HEK293T (cell line): ENCODE results near the gene PCDH10.

ENCODE experiments used
- CTCF ChIA-PET: fragments of 350-600 bp; formaldehyde crosslinking; extraction: SDS; loops from one replicate; lab custom pipeline; 2021; ENCODE audit warnings: antibody characterized with exemption, inconsistent platforms; lab: Yijun Ruan, JAX
- POLR2A ChIA-PET: fragments of 350-600 bp; formaldehyde crosslinking; extraction: SDS; loops from one replicate; lab custom pipeline; 2020; ENCODE audit warnings: antibody characterized with exemption, inconsistent platforms; lab: Yijun Ruan, JAX
- DNase-seq: peaks from one replicate; pipeline ENCODE4 v3.0.0; 2012; ENCODE audit warnings: mixed read lengths; ENCODE audit errors: extremely low spot score
- ARNT ChIP-seq: fragments of 450-650 bp; IDR thresholded peaks from 2 replicates; pipeline ENCODE4 v1.6.1; 2017; ENCODE audit warnings: mild to moderate bottlenecking
- BHLHE40 ChIP-seq: fragments of 450-650 bp; IDR thresholded peaks from 2 replicates; pipeline ENCODE4 v1.6.1; 2016; ENCODE audit warnings: mild to moderate bottlenecking, moderate library complexity, borderline replicate concordance
- CTBP1 ChIP-seq: fragments of 450-650 bp; IDR thresholded peaks from 2 replicates; pipeline ENCODE4 v1.6.1; 2016; ENCODE audit warnings: borderline replicate concordance
- ELF4 ChIP-seq: fragments of 450-650 bp; IDR thresholded peaks from 2 replicates; pipeline ENCODE4 v1.6.1; 2017; ENCODE audit warnings: antibody characterized with exemption
- FOXA1 ChIP-seq: fragments of 450-650 bp; IDR thresholded peaks from 2 replicates; pipeline ENCODE4 v1.6.1; 2016; ENCODE audit warnings: mild to moderate bottlenecking
- FOXK2 ChIP-seq: fragments of 450-650 bp; IDR thresholded peaks from 2 replicates; pipeline ENCODE4 v1.6.1; 2016; ENCODE audit warnings: mild to moderate bottlenecking
- FOXM1 ChIP-seq: fragments of 450-650 bp; IDR thresholded peaks from 2 replicates; pipeline ENCODE4 v1.6.1; 2017; ENCODE audit warnings: mild to moderate bottlenecking, borderline replicate concordance
- HDGF ChIP-seq: fragments of 450-650 bp; IDR thresholded peaks from 2 replicates; pipeline ENCODE4 v1.6.1; 2017; ENCODE audit warnings: antibody characterized with exemption, borderline replicate concordance
- L3MBTL2 ChIP-seq: fragments of 450-650 bp; conservative IDR thresholded peaks from 2 replicates; pipeline ENCODE4 v1.6.1; 2016; ENCODE audit warnings: mild to moderate bottlenecking
- LEF1 ChIP-seq: fragments of 450-650 bp; IDR thresholded peaks from 2 replicates; pipeline ENCODE4 v1.6.1; 2017; ENCODE audit warnings: mild to moderate bottlenecking, borderline replicate concordance
- NFRKB ChIP-seq: fragments of 450-650 bp; IDR thresholded peaks from 2 replicates; pipeline ENCODE4 v1.6.1; 2016; ENCODE audit warnings: mild to moderate bottlenecking, moderate library complexity
- PKNOX1 ChIP-seq: fragments of 450-650 bp; IDR thresholded peaks from 2 replicates; pipeline ENCODE4 v1.6.1; 2016
- SP1 ChIP-seq: fragments of 450-650 bp; IDR thresholded peaks from 2 replicates; pipeline ENCODE4 v1.6.1; 2017
- SUZ12 ChIP-seq: fragments of 450-650 bp; IDR thresholded peaks from 2 replicates; pipeline ENCODE4 v1.6.1; 2016; ENCODE audit warnings: mild to moderate bottlenecking
- TARDBP ChIP-seq: fragments of 450-650 bp; IDR thresholded peaks from 2 replicates; pipeline ENCODE4 v1.6.1; 2016
- ZNF384 ChIP-seq: fragments of 450-650 bp; IDR thresholded peaks from 2 replicates; pipeline ENCODE4 v1.6.1; 2016

The PCDH10 gene

GRCh38 chr4:133154725-133155124 lies 5.6 kb downstream of the PCDH10 start:
- TF ChIP-seq FOXA1 (no peak), NFRKB (no peak), CTBP1 (no peak), TARDBP (no peak), FOXM1 (no peak), HDGF (no peak), ZNF384 (no peak), PKNOX1 (no peak), FOXK2 (no peak), L3MBTL2 (no peak), SUZ12 (no peak), ELF4 (no peak), ARNT (no peak), LEF1 (no peak), BHLHE40 (no peak), SP1 (no peak)
- peak; percentile 16 for DNase-seq
- POLR2A ChIA-PET, result interaction anchor here (0.7 kb wide), 1 partner anchor 465 kb away, joined by 4 read pairs; no protein-coding TSS in a partner anchor
- CTCF ChIA-PET, result interaction anchor here (0.6 to 1.3 kb wide), 11 partner anchors 9 to 1771 kb away, joined by 3 to 7 read pairs (median 5); no protein-coding TSS in a partner anchor

GRCh38 chr4:133156096-133156495 lies 7.0 kb downstream of the PCDH10 start:
- no peak for DNase-seq
- TF ChIP-seq HDGF (no peak), ARNT (no peak), LEF1 (no peak), NFRKB (no peak), SUZ12 (no peak), FOXM1 (no peak), SP1 (no peak), TARDBP (no peak), ELF4 (no peak), CTBP1 (no peak), FOXA1 (no peak), FOXK2 (no peak)
- ChIA-PET CTCF (no interaction called here), POLR2A (no interaction called here)

- ChIA-PET POLR2A (no interaction called here), CTCF (no interaction called here)
- no peak for DNase-seq
- TF ChIP-seq FOXA1 (no peak), TARDBP (no peak), ZNF384 (no peak), PKNOX1 (no peak), FOXK2 (no peak), NFRKB (no peak), SP1 (no peak), ARNT (no peak), BHLHE40 (no peak)
Observed at GRCh38 chr4:133156556-133156955, 7.5 kb downstream of the PCDH10 start.

GRCh38 chr4:133157460-133158160 lies 8.5 kb downstream of the PCDH10 start:
- no peak for DNase-seq
- no peak for TF ChIP-seq ELF4
- no peak for TF ChIP-seq FOXM1
- no peak for TF ChIP-seq SUZ12
- TF ChIP-seq ARNT, result no peak
- CTCF ChIA-PET, result no interaction called here
- POLR2A ChIA-PET, result interaction anchor here (1.0 kb wide), 1 partner anchor 9 kb away, joined by 4 read pairs; the partner anchor contains the start of gene PCDH10

- ChIA-PET POLR2A (interaction anchor here (2.1 kb wide), 1 partner anchor 9 kb away, joined by 8 read pairs; no protein-coding TSS in a partner anchor), CTCF (interaction anchor here (1.9 to 2.0 kb wide), 2 partner anchors 9 to 15 kb away, joined by 5 to 7 read pairs; no protein-coding TSS in a partner anchor)
- no peak for TF ChIP-seq LEF1
- TF ChIP-seq TARDBP, result no peak
- TF ChIP-seq ARNT, result no peak
- no peak for TF ChIP-seq SP1
- no peak for TF ChIP-seq ZNF384
- no peak for TF ChIP-seq FOXA1
- TF ChIP-seq HDGF, result no peak
- DNase-seq, result no peak
Observed at GRCh38 chr4:133160853-133161252, 11.8 kb downstream of the PCDH10 start.

- ChIA-PET POLR2A (interaction anchor here (2.1 kb wide), 1 partner anchor 10 kb away, joined by 8 read pairs; no protein-coding TSS in a partner anchor), CTCF (interaction anchor here (1.9 to 2.0 kb wide), 2 partner anchors 10 to 15 kb away, joined by 5 to 7 read pairs; no protein-coding TSS in a partner anchor)
- DNase-seq, result no peak
- TF ChIP-seq L3MBTL2 (no peak), FOXA1 (no peak), ARNT (no peak), HDGF (no peak), BHLHE40 (no peak), SP1 (no peak), ELF4 (no peak), FOXM1 (no peak), PKNOX1 (no peak), TARDBP (no peak), ZNF384 (no peak), NFRKB (no peak), FOXK2 (no peak)
Observed at GRCh38 chr4:133161570-133162295, 12.6 kb downstream of the PCDH10 start.
